Measurements from ENCODE around the gene LRBA.
"Not testable (repeated sequence)": the region's sequence is repeated elsewhere in the genome, so short reads cannot be mapped to it uniquely, and the experiment has no call there.

LRBA gene

GRCh38 chr4:150743564-150744342, 271.3 kb downstream of the LRBA start:
- DNase-seq (ENCODE audit: low read depth in 2 of 2, low spot score in 1 of 2), result no peak

- DNase-seq (ENCODE audit: low read depth in 2 of 2, low spot score in 1 of 2), result not testable (repeated sequence)
Measured at GRCh38 chr4:150742930-150743329, 272.2 kb downstream of the LRBA start.

- no peak for DNase-seq (ENCODE audit: low read depth in 2 of 2, low spot score in 1 of 2)
Measured at GRCh38 chr4:150739591-150739990, 275.5 kb downstream of the LRBA start.

GRCh38 chr4:150725957-150726523, 289.0 kb downstream of the LRBA start:
- DNase-seq (ENCODE audit: low read depth in 2 of 2, low spot score in 1 of 2), result no peak

GRCh38 chr4:150723727-150724411, 291.2 kb downstream of the LRBA start:
- DNase-seq (ENCODE audit: low read depth in 2 of 2, low spot score in 1 of 2), result no peak

- DNase-seq (ENCODE audit: low read depth in 2 of 2, low spot score in 1 of 2), result no peak
Measured at GRCh38 chr4:150722908-150723362, 292.1 kb downstream of the LRBA start.

- DNase-seq (ENCODE audit: low read depth in 2 of 2, low spot score in 1 of 2), result no peak
Measured at GRCh38 chr4:150720973-150721518, 294.0 kb downstream of the LRBA start.

GRCh38 chr4:150717952-150718351, 297.1 kb downstream of the LRBA start:
- no peak for DNase-seq (ENCODE audit: low read depth in 2 of 2, low spot score in 1 of 2)

GRCh38 chr4:150714462-150715438, 300.3 kb downstream of the LRBA start:
- no peak for DNase-seq (ENCODE audit: low read depth in 2 of 2, low spot score in 1 of 2)

- no peak for DNase-seq (ENCODE audit: low read depth in 2 of 2, low spot score in 1 of 2)
Measured at GRCh38 chr4:150713251-150713650, 301.8 kb downstream of the LRBA start.

GRCh38 chr4:150710770-150711375, 304.2 kb downstream of the LRBA start:
- no peak for DNase-seq (ENCODE audit: low read depth in 2 of 2, low spot score in 1 of 2)

- no peak for DNase-seq (ENCODE audit: low read depth in 2 of 2, low spot score in 1 of 2)
Measured at GRCh38 chr4:150708004-150708403, 307.1 kb downstream of the LRBA start.

- DNase-seq (ENCODE audit: low read depth in 2 of 2, low spot score in 1 of 2), result no peak
Measured at GRCh38 chr4:150699599-150699998, 315.5 kb downstream of the LRBA start.

GRCh38 chr4:150695162-150695561, 319.9 kb downstream of the LRBA start:
- no peak for DNase-seq (ENCODE audit: low read depth in 2 of 2, low spot score in 1 of 2)

- DNase-seq (ENCODE audit: low read depth in 2 of 2, low spot score in 1 of 2), result no peak
Measured at GRCh38 chr4:150694438-150694837, 320.6 kb downstream of the LRBA start.

GRCh38 chr4:150683775-150684350, 331.2 kb downstream of the LRBA start:
- DNase-seq (ENCODE audit: low read depth in 2 of 2, low spot score in 1 of 2), result no peak

- no peak for DNase-seq (ENCODE audit: low read depth in 2 of 2, low spot score in 1 of 2)
Measured at GRCh38 chr4:150682126-150682525, 333.0 kb downstream of the LRBA start.

GRCh38 chr4:150681063-150681462, 334.0 kb downstream of the LRBA start:
- DNase-seq (ENCODE audit: low read depth in 2 of 2, low spot score in 1 of 2), result no peak

- DNase-seq (ENCODE audit: low read depth in 2 of 2, low spot score in 1 of 2), result no peak
Measured at GRCh38 chr4:150680651-150681050, 334.4 kb downstream of the LRBA start.

GRCh38 chr4:150679765-150680343, 335.2 kb downstream of the LRBA start:
- DNase-seq (ENCODE audit: low read depth in 2 of 2, low spot score in 1 of 2), result no peak
